ENCODE results near the gene SMARCC1.
"Not testable (repeated sequence)": the region's sequence is repeated elsewhere in the genome, so short reads cannot be mapped to it uniquely, and the experiment has no call there.

The SMARCC1 gene

GRCh38 chr3:47762233-47762632 is 19.5 kb downstream of the SMARCC1 start:
- no peak for DNase-seq

GRCh38 chr3:47761046-47761445 is 20.6 kb downstream of the SMARCC1 start:
- no peak for DNase-seq

- DNase-seq, result not testable (repeated sequence)
Measured at GRCh38 chr3:47760207-47760606, 21.5 kb downstream of the SMARCC1 start.

GRCh38 chr3:47758261-47759025 is 23.2 kb downstream of the SMARCC1 start:
- no peak for DNase-seq

DNA sequence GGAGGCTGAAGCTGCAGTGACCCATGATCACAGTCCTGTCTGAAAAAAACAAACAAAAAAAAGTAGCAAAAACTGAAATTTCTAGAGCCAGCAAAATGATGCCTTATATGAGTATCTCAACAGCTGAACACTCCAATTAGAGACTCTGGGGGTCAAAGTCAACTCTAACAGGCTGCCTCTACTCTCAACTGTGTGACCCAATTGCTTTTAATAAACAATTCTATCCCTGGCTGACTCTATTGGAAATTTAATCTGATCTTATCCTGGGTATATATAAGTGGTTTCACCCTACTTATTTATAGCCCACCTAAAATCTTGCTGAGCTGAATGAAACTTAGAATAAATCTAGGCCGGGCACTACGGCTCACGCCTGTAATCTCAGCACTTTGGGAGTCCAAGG is 29.0 kb downstream of the SMARCC1 start:
- no peak for DNase-seq

DNA sequence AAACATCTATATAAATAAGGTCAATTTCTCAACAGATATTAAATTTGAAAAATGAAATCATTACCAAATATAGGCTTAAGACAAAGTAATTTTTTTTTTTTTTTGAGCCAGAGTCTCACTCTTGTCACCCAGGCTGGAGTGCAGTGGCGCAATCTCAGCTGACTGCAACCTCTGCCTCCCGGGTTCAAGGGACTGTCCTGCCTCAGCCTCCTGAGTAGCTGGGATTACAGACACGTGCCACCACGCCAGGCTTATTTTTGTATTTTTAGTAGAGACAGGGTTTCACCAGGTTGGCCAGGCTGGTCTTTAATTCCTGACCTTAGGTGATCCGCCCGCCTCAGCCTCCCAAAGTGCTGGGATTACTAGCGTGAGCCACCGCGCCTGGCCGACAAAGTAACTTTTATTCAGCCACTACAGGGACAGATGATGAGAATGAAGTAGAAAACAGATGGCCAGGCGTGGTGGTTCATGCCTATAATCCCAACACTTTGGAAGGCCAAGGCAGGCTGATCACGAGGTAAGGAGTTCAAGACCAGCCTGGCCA is 30.8 kb downstream of the SMARCC1 start:
- not testable (repeated sequence) for DNase-seq

- no peak for DNase-seq
Measured at GRCh38 chr3:47747558-47747957, 34.1 kb downstream of the SMARCC1 start.

- no peak for DNase-seq
Measured at GRCh38 chr3:47746264-47746663, 35.4 kb downstream of the SMARCC1 start.

DNA sequence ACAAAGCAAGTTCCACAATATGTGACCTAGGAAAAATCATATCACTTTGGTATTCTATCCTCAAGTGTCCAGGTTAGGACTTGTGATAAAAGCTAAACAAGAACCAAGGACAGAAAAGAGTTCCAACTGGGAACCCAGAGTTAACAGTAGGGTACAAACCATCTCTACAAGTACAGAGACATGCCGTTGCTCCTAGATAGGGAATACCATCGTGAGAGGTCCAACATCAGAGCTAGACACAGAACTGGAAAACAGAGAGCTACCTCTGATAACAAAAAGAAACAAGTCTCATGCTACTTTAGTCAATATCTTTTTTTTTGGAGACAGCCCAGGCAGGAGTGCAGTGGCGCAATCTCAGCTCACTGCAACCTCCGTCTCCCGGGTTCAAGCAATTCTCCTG is 37.8 kb downstream of the SMARCC1 start:
- no peak for DNase-seq

DNA sequence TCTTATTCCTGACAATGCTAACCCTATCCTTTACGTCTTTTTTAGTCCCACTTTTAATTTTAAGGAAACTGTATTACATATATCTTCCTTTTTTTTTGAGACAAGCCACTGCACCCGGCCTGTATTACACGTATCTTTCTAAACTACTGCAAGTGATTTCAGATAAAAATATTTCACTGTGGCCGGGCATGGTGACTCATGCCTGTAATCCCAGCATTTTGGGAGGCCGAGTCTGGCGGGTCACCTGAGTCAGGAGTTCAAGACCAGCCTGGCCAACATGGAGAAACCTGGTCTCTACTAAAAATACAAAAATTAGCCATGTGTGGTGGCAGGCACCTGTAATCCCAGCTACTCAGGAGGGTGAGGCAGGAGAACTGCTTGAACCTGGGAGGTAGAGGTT is 38.3 kb downstream of the SMARCC1 start:
- DNase-seq, result not testable (repeated sequence)

DNA sequence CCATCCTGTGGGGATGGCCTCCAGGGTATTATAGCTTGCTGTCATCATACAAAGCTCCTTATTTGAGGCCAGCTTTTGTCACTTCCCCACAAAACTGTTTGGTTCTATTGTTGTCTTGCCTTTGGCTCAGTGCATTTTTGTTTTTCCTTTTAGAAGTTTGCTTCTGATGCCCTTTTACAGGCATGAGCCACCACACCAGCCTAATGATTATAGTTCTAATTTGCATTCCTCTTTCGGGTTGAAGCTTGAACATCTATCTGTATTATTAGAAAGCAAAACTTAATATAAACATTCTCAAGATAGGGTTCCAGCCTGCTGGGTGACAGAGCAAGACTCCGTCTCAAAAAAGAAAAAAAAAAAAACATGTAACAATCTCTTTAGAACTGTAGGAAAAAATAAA is 39.8 kb downstream of the SMARCC1 start:
- no peak for DNase-seq

- DNase-seq, result no peak
Measured at GRCh38 chr3:47732143-47732542, 49.5 kb downstream of the SMARCC1 start.

- DNase-seq, result no peak
Measured at GRCh38 chr3:47731061-47731460, 50.6 kb downstream of the SMARCC1 start.

DNA sequence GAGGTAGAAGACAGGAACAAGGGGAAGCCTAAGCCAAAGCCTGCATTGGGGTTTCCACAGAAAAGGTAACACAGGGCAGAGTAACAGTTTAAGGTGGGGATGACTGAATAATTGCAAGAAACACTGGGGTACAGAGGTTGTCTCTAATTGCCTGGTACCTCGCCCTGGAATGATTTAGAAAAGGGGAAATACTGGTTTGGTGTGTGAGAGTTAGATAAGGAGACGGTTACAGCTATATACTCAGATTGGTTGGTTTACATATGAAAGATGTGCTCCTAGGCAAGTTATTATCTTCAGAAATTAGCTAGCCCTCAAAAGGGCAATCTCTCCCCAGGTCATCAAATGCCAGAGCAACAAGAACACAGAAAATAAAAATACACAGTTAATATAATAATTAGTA is 58.8 kb downstream of the SMARCC1 start:
- DNase-seq, result no peak

GRCh38 chr3:47717448-47717847 is 64.2 kb downstream of the SMARCC1 start:
- not testable (repeated sequence) for DNase-seq

- no peak for DNase-seq
Measured at GRCh38 chr3:47716656-47717055, 65.0 kb downstream of the SMARCC1 start.

DNA sequence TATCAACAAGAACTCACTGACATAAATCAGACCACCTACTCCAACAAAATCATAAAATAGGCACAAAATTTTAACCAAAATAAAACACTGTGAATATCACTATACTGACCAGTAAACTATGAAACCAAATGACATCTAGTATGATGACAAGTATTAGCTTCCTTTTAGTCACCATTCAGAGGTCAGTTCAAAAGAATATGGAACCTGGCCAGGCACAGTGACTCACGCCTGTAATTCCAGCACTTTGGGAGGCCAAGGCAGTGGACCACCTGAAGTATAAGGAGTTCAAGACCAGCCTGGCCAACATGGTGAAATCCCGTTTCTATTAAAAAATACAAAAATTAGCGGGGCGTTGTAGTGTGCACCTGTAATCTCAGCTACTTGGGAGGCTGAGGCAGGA is 65.8 kb downstream of the SMARCC1 start:
- DNase-seq, result no peak

- DNase-seq, result no peak
Measured at GRCh38 chr3:47714606-47715005, 67.1 kb downstream of the SMARCC1 start.

- DNase-seq, result no peak
Measured at GRCh38 chr3:47713655-47714054, 68.0 kb downstream of the SMARCC1 start.

DNA sequence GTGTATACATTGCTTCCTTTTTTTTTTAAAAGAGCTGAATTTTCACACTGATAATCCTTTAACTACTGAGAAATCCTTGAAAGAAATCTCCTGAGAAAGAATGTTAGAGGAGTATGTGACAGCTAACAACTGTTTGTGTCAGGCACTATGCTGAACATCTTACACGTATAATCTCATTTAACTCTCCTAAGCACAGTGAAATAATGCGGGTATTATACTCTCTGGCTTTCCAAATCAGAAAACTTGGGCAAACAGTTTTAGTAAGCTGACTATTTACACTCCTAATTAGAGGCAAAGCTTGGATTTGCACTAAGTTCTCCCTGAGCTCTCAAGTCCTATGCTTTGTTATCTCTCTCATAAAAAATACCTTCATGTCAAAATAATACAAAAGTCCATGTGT is 69.3 kb downstream of the SMARCC1 start:
- DNase-seq, result no peak

- DNase-seq, result no peak
Measured at GRCh38 chr3:47711596-47711995, 70.1 kb downstream of the SMARCC1 start.

DNA sequence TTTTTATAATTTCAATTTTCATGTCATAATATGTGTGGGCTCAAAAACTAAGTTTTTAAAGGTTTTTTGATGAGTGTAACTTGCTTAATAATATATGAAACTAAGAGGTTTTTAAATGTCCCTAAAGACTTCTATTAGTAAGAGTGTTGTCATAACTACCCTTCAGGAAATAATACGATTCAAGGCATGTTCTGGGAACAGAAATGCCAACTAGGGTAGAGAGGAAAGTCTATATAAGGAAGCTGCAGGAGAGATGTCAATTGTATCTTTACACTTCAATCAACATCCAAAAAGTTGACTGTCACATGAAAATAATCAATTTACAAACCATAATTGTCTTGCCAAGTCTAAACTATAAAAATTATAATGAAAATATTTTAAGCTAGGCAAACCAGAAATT is 76.3 kb downstream of the SMARCC1 start:
- DNase-seq, result no peak

DNA sequence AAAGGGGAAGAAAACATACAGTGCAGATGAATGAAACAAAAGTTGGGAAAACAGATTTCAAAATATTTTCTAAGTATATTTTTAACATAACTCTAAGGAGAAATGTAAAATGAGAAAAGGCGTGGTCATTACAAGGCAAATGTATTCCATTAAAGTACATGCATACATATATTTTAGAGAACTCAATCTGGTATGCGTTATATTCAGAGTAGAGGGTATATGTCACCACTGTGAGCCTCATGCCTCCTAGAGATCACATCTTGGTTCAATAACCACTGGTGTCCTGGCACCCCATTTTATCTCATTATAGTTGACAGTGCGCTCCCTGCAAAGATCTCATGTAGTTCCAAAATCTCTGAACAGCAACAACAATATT is 77.5 kb downstream of the SMARCC1 start:
- no peak for DNase-seq

GRCh38 chr3:47701388-47701787 is 80.3 kb downstream of the SMARCC1 start:
- no peak for DNase-seq

GRCh38 chr3:47692158-47692557 is 89.5 kb downstream of the SMARCC1 start:
- DNase-seq, result no peak
